ENCODE measurements around the gene CCT6A.
"Not testable (repeated sequence)": the region's sequence is repeated elsewhere in the genome, so short reads cannot be mapped to it uniquely, and the experiment has no call there.

CCT6A gene

DNA sequence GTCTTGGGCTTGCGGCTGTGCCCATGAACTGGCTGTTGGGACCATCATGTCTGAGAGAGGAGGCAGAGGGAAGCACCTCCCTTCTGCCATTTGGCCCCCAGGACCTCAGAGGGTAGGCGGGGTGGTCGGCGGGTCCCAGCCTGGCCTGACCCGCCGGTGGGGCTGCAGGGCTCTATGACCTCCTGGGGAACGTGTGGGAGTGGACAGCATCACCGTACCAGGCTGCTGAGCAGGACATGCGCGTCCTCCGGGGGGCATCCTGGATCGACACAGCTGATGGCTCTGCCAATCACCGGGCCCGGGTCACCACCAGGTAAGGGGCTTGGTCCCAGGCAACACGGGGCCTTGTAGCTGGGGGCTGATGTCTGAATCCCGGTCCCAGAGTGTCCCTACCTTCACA, 26.6 kb downstream of the CCT6A start:
- peaks cover 3% of the 10 kb centered on the region for H3K4me1 Mint-ChIP-seq (ENCODE audit: low read depth)
- no peaks in the 10 kb centered on the region for H3K27me3 Mint-ChIP-seq
- H3K36me3 Mint-ChIP-seq (ENCODE audit: low read depth), result peaks cover 29% of the 10 kb centered on the region
- no peak overlapping the region for H3K27ac Mint-ChIP-seq
- H3K4me3 Mint-ChIP-seq, result no peak overlapping the region
- H3K9me3 Mint-ChIP-seq, result no peaks in the 10 kb centered on the region

DNA sequence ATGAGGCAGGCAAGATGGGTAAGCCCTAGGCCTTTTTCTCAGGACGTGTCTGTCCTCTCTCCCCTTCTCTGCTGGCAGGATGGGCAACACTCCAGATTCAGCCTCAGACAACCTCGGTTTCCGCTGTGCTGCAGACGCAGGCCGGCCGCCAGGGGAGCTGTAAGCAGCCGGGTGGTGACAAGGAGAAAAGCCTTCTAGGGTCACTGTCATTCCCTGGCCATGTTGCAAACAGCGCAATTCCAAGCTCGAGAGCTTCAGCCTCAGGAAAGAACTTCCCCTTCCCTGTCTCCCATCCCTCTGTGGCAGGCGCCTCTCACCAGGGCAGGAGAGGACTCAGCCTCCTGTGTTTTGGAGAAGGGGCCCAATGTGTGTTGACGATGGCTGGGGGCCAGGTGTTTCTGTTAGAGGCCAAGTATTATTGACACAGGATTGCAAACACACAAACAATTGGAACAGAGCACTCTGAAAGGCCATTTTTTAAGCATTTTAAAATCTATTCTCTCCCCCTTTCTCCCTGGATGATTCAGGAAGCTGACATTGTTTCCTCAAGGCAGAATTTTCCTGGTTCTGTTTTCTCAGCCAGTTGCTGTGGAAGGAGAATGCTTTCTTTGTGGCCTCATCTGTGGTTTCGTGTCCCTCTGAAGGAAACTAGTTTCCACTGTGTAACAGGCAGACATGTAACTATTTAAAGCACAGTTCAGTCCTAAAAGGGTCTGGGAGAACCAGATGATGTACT, 28.1 kb downstream of the CCT6A start:
- no peaks in the 10 kb centered on the region for H3K4me1 Mint-ChIP-seq (ENCODE audit: low read depth)
- H3K27ac Mint-ChIP-seq, result no peak overlapping the region
- H3K4me3 Mint-ChIP-seq, result no peak overlapping the region
- H3K27me3 Mint-ChIP-seq, result no peaks in the 10 kb centered on the region
- H3K36me3 Mint-ChIP-seq (ENCODE audit: low read depth), result peaks cover 30% of the 10 kb centered on the region
- H3K9me3 Mint-ChIP-seq, result no peaks in the 10 kb centered on the region

DNA sequence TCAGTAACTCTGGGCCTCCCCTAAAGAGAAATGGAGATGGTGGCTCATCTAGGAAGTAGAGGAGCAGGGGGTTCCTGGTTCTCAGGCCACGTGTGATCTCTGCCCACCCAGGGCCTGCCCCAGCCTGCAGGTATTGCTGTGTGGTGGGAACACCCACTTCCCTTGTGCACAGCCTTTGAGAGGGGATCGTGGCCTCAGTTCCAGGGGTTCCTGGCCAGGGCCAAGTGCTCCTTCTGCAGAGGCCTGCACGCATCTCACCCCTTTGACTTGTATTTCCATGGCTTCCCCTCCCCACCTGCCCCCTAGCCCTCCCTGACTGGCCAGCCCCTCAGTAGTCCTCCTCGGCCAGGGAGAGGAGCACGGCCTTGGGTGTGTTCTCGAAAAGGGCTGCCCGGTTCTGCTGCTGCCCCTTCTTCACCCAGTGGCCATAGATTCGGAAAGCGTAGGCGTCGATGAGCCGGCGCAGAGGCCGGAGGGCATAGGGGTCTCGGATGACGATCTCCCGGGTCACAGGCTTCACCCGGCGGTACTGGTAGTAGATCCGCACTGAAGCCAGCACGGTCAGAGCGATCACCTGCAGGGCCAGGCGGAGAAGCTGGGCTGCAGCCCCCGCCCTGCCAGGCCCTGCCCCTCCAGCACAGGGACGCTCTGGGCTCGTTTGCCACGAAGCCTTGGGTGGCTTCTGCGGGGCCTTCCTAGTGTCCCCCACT, 29.3 kb downstream of the CCT6A start:
- H3K36me3 Mint-ChIP-seq (ENCODE audit: low read depth), result peaks cover 27% of the 10 kb centered on the region
- H3K27ac Mint-ChIP-seq; H3K4me3 Mint-ChIP-seq; H3K9me3 Mint-ChIP-seq; H3K4me1 Mint-ChIP-seq (ENCODE audit: low read depth); H3K27me3 Mint-ChIP-seq: not testable (repeated sequence)

DNA sequence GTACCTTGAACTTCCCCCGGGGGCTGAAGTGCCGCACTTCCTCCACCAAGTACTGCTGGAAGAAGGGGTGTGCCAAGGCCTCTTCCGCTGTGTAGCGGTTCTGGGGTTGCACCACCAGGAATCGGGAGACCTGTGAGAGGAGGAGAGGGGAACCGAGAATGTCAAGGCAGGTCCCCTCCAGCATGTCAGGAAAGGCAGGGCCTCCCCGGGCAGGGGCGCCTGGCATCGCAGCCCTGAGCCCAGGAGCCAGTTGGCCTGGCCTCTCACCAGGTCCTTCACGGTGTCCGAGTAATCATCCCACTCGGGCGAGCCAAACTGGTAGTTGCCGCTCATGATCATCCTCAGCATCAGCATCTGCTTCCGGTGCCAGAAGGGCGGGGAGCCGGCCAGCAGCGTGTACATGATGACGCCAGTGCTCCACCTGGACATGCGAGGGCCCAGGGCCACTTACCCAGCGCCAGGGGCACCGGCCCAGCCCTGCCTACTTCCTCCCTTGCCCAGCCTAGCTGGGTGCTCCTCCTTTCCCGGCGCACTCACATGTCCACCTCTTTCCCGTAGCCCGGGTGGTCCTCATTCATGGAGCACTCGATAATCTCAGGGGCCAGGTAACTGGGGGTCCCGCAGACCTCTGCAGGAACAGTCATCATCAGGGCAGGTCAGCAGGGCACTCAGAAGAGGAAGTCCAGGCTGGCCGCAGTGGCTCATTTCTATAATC, 30.2 kb downstream of the CCT6A start:
- H3K27ac Mint-ChIP-seq, result no peak overlapping the region
- no peaks in the 10 kb centered on the region for H3K27me3 Mint-ChIP-seq
- peaks cover 30% of the 10 kb centered on the region for H3K36me3 Mint-ChIP-seq (ENCODE audit: low read depth)
- H3K9me3 Mint-ChIP-seq, result no peaks in the 10 kb centered on the region
- no peaks in the 10 kb centered on the region for H3K4me1 Mint-ChIP-seq (ENCODE audit: low read depth)
- no peak overlapping the region for H3K4me3 Mint-ChIP-seq

DNA sequence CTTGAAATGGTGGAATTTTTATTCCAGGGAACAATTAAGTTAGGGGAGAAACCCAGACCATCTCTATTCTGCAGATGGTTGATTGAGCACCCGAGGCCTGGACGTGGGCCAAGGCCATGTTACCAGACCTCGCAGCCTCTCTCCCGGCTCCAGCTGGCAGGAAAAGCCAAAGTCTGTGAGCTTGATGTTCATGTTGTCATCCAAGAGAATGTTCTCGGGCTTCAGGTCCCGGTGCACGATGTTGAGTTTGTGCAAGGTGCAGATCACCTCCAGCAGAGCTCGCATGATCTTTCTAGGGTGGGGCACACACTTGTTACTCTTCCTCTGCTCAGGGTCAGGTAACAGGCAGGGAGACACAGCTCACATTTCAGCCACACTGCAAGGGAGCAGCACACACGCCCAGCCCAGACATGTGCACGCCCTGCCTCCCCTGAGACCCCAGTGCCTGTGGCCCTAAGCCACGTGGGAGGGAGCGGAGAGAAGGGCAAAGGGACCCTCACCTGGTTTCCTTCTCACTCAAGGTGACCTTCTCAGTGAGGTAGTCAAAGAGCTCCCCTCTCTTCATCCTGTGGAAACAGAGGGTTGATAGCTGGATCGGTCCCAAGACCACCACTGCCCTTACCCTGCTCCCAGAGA, 31.7 kb downstream of the CCT6A start:
- Mint-ChIP-seq H3K4me3 (no peak overlapping the region), H3K27me3 (no peaks in the 10 kb centered on the region), H3K27ac (no peak overlapping the region), H3K36me3 (ENCODE audit: low read depth) (peaks cover 29% of the 10 kb centered on the region), H3K4me1 (ENCODE audit: low read depth) (no peaks in the 10 kb centered on the region), H3K9me3 (no peaks in the 10 kb centered on the region)

DNA sequence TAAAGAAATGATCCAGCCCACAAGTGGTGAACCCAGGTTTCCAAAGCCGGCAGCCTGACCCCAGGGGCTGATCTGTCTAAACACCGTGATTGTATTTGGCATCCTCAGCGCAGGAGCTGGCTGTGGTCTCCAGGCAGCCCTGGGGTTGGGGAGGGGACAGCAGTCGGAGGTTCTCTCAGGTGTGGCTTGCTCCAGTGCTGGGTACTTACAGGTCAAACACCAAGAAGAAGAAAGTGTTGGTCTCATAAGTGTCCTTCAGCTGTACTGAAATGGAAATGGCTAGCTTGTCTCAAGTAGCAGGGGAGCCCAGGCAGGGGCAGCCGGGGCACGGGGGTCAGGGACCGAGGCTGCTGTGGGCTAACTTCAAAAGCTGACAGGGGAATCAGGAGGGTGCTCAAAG, 35.2 kb downstream of the CCT6A start:
- Mint-ChIP-seq H3K27ac (no peak overlapping the region), H3K4me1 (ENCODE audit: low read depth) (no peaks in the 10 kb centered on the region), H3K27me3 (no peaks in the 10 kb centered on the region), H3K4me3 (no peak overlapping the region), H3K9me3 (no peaks in the 10 kb centered on the region), H3K36me3 (ENCODE audit: low read depth) (peaks cover 19% of the 10 kb centered on the region)

DNA sequence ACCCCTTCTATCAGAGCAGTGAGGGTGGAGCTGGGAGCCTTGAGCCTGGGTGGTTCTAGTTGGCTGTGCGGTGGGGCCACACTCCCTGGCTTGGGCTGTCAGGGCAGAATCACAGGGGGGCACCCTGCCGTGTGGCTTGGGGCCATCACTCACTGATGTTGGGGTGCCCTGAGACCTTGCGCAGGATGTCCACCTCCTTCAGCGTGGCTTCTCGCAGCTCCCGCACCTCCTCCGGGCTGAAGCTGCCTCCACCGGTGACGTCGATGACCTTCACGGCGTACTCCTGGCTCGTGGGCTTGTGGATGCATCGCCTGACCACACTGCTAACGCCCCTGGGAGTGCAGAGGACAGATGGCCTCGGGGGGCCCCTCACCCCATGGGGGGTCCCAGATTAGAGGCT, 35.9 kb downstream of the CCT6A start:
- H3K4me1 Mint-ChIP-seq (ENCODE audit: low read depth), result no peaks in the 10 kb centered on the region
- H3K9me3 Mint-ChIP-seq, result no peaks in the 10 kb centered on the region
- no peaks in the 10 kb centered on the region for H3K27me3 Mint-ChIP-seq
- no peak overlapping the region for H3K27ac Mint-ChIP-seq
- H3K4me3 Mint-ChIP-seq, result no peak overlapping the region
- H3K36me3 Mint-ChIP-seq (ENCODE audit: low read depth), result peaks cover 14% of the 10 kb centered on the region

DNA sequence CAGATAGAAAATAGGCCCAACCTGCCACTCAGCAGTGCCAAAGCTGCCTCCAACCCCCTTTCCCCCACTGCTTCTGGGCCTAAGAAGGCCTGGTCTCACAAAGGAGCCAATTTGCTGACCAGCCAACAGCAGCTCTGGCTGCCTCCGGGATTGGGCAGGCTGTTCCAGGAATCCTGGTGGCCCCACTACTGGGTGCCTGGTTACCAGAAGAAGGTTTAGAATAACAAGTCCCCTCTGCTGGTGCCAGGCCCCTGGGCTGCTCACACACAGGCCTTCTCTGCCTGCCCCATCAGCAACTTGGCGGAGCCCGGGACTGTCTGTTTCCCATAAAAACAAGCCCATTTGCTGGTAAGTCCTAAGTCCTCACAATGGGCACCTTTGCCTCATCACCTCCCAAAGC, 40.0 kb downstream of the CCT6A start:
- Mint-ChIP-seq H3K9me3 (no peaks in the 10 kb centered on the region), H3K27ac (no peak overlapping the region)

DNA sequence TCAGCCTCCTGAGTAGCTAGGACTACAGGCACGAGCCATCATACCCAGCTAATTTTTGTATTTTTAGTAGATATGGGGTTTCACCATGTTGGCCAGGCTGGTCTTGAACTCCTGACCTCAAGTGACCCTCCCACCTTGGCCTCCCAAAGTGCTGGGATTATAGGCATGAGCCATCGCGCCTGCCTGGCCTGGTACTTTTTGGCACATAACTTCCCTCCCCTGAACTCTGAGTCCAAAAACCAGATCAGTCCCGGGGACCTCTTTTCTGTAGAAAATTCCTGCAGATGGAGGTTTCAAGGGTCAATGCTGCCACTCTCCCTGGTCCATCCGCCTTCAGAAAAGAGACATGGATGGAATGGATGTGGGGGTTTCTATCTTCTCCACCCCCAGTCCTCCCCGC, 40.8 kb downstream of the CCT6A start:
- H3K27ac Mint-ChIP-seq; H3K27me3 Mint-ChIP-seq; H3K36me3 Mint-ChIP-seq (ENCODE audit: low read depth); H3K4me1 Mint-ChIP-seq (ENCODE audit: low read depth); H3K4me3 Mint-ChIP-seq; H3K9me3 Mint-ChIP-seq: not testable (repeated sequence)

More for the DNA sequence above, 40.0 kb downstream of the CCT6A start:
- Mint-ChIP-seq H3K27me3 (no peaks in the 10 kb centered on the region), H3K4me1 (ENCODE audit: low read depth) (no peaks in the 10 kb centered on the region), H3K4me3 (no peak overlapping the region), H3K36me3 (ENCODE audit: low read depth) (peaks cover 7% of the 10 kb centered on the region)

DNA sequence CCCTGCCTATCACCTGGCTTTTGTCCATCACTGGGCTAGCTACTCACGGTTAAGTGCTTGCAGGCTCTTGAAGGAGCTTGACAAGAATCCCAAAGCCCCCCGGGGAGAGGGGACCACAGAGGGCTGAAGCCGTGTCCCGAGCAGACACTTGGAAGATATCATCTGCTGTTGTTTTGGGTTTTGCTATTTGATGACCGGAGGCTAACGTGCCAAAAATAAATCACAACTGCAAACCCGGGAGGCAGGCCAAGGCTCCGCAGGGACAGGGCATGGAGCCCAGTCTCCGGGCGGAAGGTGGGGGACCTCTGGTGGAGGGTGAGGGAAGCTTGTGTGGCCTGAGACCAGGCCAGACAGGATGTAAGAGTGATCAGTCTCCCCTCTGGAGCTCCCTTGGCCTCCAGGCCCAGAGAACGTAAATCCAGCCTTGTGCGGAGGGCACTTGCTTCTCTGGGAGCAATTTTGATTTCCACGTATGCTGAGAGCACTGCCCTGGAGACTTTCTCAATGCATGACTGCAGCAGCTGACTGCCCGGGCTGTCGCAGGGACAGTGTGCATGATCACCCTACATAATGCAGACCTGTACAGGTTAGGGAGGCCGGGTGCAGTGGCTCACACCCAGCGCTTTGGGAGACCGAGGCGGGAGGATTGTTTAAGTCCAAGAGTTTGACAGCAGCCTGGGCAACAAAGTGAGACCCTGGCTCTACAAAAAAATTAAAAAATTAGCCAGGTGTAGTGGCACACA, 41.4 kb downstream of the CCT6A start, which contains the start of gene PHKG1:
Gene PHKG1, minus strand, starts transcription at position 164 of the 743 bp plus-strand sequence. CDS start 4,011 bp downstream, outside the sequence.
- no peaks in the 10 kb centered on the region for H3K9me3 Mint-ChIP-seq

DNA sequence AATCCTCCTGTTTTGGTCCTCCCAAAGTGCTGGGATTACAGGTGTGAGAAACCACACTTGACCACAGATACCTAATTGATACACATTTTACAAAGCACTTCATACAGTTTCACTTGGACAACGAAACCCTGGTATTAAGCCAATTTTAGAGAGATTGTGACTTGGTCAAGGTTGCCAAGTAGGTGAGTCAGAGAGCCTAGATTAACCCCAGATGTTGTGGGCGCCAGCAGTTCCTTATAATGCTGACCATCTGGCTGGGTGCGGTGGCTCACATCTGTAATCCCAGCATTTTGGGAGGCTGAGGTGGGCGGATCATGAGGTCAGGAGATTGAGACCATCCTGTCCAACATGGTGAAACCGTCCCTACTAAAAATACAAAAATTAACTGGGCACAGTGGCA, 46.1 kb downstream of the CCT6A start:
- Mint-ChIP-seq H3K36me3 (ENCODE audit: low read depth) (peaks cover 33% of the 10 kb centered on the region), H3K27ac (no peak overlapping the region), H3K9me3 (no peaks in the 10 kb centered on the region)

More for the DNA sequence above, 41.4 kb downstream of the CCT6A start, which contains the start of gene PHKG1:
- no peaks in the 10 kb centered on the region for H3K27me3 Mint-ChIP-seq
- peaks cover 11% of the 10 kb centered on the region for H3K36me3 Mint-ChIP-seq (ENCODE audit: low read depth)
- no peak within 1 kb of the TSS for H3K27ac Mint-ChIP-seq
- H3K4me1 Mint-ChIP-seq (ENCODE audit: low read depth), result no peaks in the 10 kb centered on the region
- no peak within 1 kb of the TSS for H3K4me3 Mint-ChIP-seq

DNA sequence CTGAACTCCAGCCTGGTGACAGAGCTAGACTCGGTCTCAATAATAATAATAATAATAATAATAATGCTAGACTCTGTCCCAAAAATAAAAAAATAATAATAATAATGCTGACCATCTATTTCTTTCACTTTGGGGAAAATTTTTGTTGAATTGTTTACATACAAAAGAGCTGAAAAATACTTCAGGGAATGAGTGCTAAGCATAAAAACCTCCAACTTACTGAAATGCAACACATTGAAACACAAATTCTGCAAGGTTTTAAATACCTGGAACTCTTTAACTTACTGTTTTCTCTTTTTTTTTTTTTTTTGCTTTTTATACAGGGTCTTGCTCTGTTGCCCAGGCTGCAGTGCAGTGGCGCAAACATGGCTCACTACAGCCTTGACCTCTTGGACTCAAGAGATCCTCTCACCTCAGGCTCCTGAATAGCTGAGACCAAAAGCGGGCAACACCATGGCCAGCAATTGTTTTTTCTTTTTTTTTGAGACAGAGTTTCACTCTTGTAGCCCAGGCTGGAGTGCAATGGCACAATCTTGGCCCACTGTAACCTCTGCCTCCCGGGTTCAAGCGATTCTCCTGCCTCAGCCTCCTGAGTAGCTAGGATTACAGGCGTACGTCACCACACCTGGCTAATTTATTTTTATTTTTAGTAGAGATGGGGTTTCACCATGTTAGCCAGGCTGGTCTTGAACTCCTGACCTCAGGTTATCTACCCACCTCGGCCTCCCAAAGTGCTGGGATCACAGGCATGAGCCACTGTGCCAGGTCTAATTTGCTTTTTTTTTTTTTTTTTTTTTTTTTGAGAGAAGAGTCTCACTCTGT, 46.8 kb downstream of the CCT6A start:
- H3K27ac Mint-ChIP-seq; H3K27me3 Mint-ChIP-seq; H3K9me3 Mint-ChIP-seq; H3K4me1 Mint-ChIP-seq (ENCODE audit: low read depth); H3K4me3 Mint-ChIP-seq: not testable (repeated sequence)
- H3K36me3 Mint-ChIP-seq (ENCODE audit: low read depth), result peaks cover 38% of the 10 kb centered on the region

More for the DNA sequence above, 46.1 kb downstream of the CCT6A start:
- H3K27me3 Mint-ChIP-seq, result no peaks in the 10 kb centered on the region
- peaks cover 3% of the 10 kb centered on the region for H3K4me1 Mint-ChIP-seq (ENCODE audit: low read depth)
- H3K4me3 Mint-ChIP-seq, result no peak overlapping the region

DNA sequence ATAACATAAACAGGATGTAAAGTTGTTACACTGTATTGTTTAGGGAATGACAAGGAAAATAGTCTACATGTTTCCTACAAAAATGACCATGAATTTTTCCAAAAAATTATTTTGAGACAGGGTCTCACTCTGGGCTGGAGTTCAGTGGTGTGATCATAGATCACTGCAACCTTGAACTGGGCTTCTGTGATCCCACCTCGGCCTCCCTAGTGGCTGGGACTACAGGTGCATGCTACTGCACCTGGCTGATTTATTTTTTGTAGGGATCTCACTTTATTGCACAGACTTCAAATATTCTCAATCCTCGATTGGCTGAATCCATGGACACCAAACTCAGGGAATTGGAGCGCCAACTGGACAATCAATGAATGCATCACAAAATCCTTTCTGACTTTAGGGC, 48.1 kb downstream of the CCT6A start:
- Mint-ChIP-seq H3K4me3 (no peak overlapping the region), H3K36me3 (ENCODE audit: low read depth) (peaks cover 43% of the 10 kb centered on the region), H3K27me3 (no peaks in the 10 kb centered on the region), H3K27ac (no peak overlapping the region), H3K4me1 (ENCODE audit: low read depth) (peaks cover 11% of the 10 kb centered on the region), H3K9me3 (no peaks in the 10 kb centered on the region)

DNA sequence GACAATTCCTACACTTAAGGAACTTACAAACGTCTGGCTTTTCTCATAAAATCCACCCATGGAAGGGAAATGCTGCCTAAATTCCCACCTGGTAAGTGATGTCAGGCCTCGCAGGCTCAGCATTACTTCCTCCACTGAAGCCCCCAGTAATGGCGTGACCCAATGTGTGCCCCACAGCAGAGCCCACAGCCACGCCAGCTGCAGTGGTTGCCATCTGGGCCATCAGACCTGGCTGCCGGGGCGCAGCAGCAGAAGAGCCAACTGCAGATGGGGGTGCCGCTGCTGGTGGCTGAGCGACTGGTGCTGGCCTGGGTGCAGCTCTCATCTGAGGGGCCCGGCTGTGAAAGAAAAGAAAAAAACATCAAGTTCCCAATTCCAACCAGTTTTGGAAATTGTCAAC, 52.6 kb downstream of the CCT6A start:
- not testable (repeated sequence) for H3K9me3 Mint-ChIP-seq, H3K27me3 Mint-ChIP-seq, H3K27ac Mint-ChIP-seq
- Mint-ChIP-seq H3K4me3 (peak overlapping the region; percentile 98), H3K36me3 (ENCODE audit: low read depth) (peaks cover 59% of the 10 kb centered on the region), H3K4me1 (ENCODE audit: low read depth) (peaks cover 38% of the 10 kb centered on the region)
